SK-N-SH treated with all-trans-retinoic acid at 6 μM for 48 hours (cell line): Measurements from ENCODE around the gene SMARCA2.

Experiments
- ARNTL ChIP-seq: fragments of 450-650 bp; formaldehyde crosslinking; IDR thresholded peaks from 2 replicates; pipeline ENCODE4 v1.5.0; 2020; ENCODE audit warnings: low read depth, mild to moderate bottlenecking, moderate library complexity, borderline replicate concordance
- OSR1 ChIP-seq: fragments of 250-450 bp; sonication (Bioruptor Pico); IDR thresholded peaks from 2 replicates; pipeline ENCODE4 v1.8.0; 2022; ENCODE audit warnings: moderate library complexity, mild to moderate bottlenecking, inconsistent platforms
- POU6F1 ChIP-seq: fragments of 250-450 bp; sonication (Bioruptor Pico); IDR thresholded peaks from 2 replicates; pipeline ENCODE4 v1.8.0; 2021; ENCODE audit warnings: low read depth, mild to moderate bottlenecking, moderate library complexity, borderline replicate concordance
- RARB ChIP-seq: fragments of 250-450 bp; sonication (Bioruptor Pico); IDR thresholded peaks from 2 replicates; pipeline ENCODE4 v1.8.0; 2021; ENCODE audit warnings: mild to moderate bottlenecking, moderate library complexity
- TCF4 ChIP-seq: fragments of 250-450 bp; sonication (Bioruptor Pico); IDR thresholded peaks from 2 replicates; pipeline ENCODE4 v1.8.0; 2021; ENCODE audit warnings: mild to moderate bottlenecking, moderate library complexity, borderline replicate concordance
- ZFP30 ChIP-seq: fragments of 450-650 bp; formaldehyde crosslinking; IDR thresholded peaks from 2 replicates; pipeline ENCODE4 v1.5.0; 2022; ENCODE audit warnings: mild to moderate bottlenecking, moderate library complexity
- ZNF70 ChIP-seq: fragments of 450-650 bp; formaldehyde crosslinking; IDR thresholded peaks from 2 replicates; pipeline ENCODE4 v1.5.0; 2020; ENCODE audit warnings: mild to moderate bottlenecking, moderate library complexity
- ZNF8 ChIP-seq: fragments of 450-650 bp; formaldehyde crosslinking; IDR thresholded peaks from 2 replicates; pipeline ENCODE4 v1.5.0; 2020; ENCODE audit warnings: mild to moderate bottlenecking, moderate library complexity
- TF ChIP-seq, protein P1 (sequence below): fragments of 250-450 bp; sonication (Bioruptor Pico); IDR thresholded peaks from 2 replicates; pipeline ENCODE4 v1.8.0; 2020; ENCODE audit warnings: mild to moderate bottlenecking, moderate library complexity, borderline replicate concordance
- TF ChIP-seq, protein P2 (sequence below): fragments of 250-450 bp; sonication (Bioruptor Pico); IDR thresholded peaks from 2 replicates; pipeline ENCODE4 v1.5.0; 2020; ENCODE audit warnings: mild to moderate bottlenecking, moderate library complexity

DNA sequence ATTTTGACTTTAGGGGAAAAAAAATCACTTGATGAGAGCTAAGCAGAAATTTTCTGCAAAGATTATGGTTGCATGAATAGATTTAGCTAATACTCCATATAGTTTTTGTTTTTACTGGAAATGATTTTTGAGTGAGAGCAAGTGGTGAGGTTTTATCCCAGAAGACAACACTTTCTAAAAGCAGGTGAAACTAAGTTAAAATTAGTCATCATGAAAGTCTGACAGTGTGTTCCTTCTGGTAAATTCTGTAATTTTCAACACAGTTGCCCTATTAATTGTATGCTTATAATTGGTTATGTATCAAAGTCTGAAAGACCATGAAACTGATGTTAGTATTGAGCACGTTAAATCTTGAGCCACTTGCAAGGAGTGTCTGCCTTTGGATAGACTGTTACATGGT is 91.5 kb downstream of the SMARCA2 start:
- no peak for TF ChIP-seq ZNF70 (CRISPR knock-in tag)
- TF ChIP-seq ZFP30 (CRISPR knock-in tag): no peak
- TF ChIP-seq POU6F1 (CRISPR knock-in tag): no peak
- TF ChIP-seq, protein P1, sequence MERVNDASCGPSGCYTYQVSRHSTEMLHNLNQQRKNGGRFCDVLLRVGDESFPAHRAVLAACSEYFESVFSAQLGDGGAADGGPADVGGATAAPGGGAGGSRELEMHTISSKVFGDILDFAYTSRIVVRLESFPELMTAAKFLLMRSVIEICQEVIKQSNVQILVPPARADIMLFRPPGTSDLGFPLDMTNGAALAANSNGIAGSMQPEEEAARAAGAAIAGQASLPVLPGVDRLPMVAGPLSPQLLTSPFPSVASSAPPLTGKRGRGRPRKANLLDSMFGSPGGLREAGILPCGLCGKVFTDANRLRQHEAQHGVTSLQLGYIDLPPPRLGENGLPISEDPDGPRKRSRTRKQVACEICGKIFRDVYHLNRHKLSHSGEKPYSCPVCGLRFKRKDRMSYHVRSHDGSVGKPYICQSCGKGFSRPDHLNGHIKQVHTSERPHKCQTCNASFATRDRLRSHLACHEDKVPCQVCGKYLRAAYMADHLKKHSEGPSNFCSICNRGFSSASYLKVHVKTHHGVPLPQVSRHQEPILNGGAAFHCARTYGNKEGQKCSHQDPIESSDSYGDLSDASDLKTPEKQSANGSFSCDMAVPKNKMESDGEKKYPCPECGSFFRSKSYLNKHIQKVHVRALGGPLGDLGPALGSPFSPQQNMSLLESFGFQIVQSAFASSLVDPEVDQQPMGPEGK (CRISPR knock-in tag): no peak
- no peak for TF ChIP-seq ARNTL
- TF ChIP-seq, protein P2, sequence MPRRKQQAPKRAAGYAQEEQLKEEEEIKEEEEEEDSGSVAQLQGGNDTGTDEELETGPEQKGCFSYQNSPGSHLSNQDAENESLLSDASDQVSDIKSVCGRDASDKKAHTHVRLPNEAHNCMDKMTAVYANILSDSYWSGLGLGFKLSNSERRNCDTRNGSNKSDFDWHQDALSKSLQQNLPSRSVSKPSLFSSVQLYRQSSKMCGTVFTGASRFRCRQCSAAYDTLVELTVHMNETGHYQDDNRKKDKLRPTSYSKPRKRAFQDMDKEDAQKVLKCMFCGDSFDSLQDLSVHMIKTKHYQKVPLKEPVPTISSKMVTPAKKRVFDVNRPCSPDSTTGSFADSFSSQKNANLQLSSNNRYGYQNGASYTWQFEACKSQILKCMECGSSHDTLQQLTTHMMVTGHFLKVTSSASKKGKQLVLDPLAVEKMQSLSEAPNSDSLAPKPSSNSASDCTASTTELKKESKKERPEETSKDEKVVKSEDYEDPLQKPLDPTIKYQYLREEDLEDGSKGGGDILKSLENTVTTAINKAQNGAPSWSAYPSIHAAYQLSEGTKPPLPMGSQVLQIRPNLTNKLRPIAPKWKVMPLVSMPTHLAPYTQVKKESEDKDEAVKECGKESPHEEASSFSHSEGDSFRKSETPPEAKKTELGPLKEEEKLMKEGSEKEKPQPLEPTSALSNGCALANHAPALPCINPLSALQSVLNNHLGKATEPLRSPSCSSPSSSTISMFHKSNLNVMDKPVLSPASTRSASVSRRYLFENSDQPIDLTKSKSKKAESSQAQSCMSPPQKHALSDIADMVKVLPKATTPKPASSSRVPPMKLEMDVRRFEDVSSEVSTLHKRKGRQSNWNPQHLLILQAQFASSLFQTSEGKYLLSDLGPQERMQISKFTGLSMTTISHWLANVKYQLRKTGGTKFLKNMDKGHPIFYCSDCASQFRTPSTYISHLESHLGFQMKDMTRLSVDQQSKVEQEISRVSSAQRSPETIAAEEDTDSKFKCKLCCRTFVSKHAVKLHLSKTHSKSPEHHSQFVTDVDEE (CRISPR knock-in tag): no peak
- TF ChIP-seq TCF4 (CRISPR knock-in tag): no peak
- no peak for TF ChIP-seq ZNF8 (CRISPR knock-in tag)
- TF ChIP-seq RARB (CRISPR knock-in tag): no peak
- TF ChIP-seq OSR1: no peak
